HG03575 (cell line): ENCODE results near the gene GPR68.
"Not testable (repeated sequence)": the region's sequence is repeated elsewhere in the genome, so short reads cannot be mapped to it uniquely, and the experiment has no call there.

ENCODE experiments used
- ATAC-seq: cut with Tn5 transposase; IDR thresholded peaks from one replicate; pipeline ENCODE4 v1.9.1; 2021; ENCODE audit not compliant: unreplicated experiment, insufficient number of reproducible peaks, low FRiP score; ENCODE audit errors: extremely low read depth

Gene GPR68

DNA sequence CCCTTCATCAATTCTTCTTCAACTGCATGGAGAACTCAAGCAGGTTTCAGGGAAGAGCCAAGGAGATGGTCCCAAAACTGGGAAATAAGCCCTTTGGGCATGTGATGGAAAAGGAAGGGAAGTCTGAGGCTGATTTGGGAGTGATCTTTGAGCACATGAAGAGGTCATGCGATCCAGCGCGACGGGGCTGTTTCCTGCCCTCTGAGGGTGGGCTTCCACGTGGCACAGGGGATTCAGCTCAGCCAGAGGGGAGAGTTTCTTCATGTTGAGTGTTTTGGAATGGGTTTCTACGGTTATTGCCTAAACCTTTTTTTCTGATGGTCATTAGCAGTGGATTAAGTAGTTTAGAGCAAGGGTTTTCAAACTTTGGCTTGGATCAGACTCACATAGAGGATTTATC, 30.2 kb downstream of the GPR68 start:
- ATAC-seq = no peak

DNA sequence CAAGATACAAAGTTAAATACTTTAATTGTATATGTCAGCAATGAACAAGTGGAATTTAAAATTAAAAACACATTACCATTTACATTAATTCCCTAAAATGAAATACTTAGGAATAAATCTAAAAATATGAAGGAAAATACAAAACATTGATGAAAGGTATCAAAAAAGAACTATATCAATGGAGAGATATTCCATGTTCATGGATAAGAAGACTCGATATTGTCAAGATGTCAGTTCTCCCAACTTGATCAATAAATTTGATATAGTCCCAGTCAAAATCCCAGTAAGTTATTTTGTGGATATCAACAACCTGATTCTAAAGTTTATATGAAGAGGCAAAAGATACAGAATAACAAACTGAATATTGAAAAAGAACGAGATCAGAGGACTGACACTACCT, 33.5 kb downstream of the GPR68 start:
- no peak for ATAC-seq

DNA sequence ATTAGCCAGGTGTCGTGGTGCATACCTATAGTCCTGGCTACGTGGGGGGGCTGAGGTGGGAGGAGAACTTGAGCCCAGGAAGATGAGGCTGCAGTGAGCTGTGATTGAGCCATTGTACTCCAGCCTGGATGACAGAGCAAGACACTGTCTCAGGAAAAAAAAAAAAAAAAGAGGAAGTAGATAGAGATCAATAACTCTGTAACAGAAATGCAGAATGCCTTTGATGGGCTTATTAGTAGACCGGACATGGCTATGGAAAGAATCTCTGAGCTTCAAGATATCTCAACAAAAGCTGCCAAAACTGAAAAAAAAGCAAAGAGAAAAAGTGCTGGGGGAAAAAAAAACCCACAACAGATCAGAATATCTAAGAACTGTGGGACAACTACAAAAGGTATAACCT, 37.5 kb downstream of the GPR68 start:
- no peak for ATAC-seq

DNA sequence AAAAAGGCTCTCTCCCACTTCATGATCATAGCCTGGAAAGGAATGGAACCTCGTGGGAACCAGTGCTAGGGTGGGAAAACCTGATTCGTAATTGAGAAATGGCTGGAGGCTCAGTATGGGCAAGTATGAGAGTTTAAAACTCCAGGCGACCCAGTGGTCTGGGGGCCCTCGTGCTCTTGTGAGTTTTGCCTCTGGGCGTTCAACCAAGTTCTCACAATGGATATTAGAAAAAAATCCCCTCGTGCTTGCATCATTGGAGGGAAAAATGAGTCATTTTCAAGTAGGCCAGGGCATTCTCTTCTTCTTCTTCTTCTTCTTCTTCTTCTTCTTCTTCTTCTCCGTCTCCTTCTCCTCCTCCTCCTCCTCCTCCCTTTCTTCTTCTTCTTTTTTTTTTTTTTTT, 39.0 kb downstream of the GPR68 start:
- no peak for ATAC-seq

DNA sequence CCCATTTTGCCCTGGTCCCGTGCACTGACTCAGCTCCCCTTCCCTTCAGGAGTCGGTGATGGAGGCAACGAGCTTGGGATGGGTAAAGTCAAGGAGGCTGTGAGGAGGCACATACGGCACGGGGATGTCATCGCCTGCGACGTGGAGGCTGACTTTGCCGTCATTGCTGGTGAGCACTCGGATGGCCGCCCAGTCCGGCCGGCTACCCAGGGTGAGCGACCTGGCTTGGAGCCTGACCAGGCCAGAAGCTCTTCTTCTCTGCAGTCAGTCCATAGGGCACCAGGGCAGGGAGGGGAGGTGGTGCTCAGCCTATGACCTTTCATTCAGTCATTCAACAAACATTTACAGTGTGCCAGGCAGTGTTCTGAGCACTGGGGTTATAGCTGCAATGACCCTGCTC, 39.8 kb downstream of the GPR68 start:
- ATAC-seq = no peak

DNA sequence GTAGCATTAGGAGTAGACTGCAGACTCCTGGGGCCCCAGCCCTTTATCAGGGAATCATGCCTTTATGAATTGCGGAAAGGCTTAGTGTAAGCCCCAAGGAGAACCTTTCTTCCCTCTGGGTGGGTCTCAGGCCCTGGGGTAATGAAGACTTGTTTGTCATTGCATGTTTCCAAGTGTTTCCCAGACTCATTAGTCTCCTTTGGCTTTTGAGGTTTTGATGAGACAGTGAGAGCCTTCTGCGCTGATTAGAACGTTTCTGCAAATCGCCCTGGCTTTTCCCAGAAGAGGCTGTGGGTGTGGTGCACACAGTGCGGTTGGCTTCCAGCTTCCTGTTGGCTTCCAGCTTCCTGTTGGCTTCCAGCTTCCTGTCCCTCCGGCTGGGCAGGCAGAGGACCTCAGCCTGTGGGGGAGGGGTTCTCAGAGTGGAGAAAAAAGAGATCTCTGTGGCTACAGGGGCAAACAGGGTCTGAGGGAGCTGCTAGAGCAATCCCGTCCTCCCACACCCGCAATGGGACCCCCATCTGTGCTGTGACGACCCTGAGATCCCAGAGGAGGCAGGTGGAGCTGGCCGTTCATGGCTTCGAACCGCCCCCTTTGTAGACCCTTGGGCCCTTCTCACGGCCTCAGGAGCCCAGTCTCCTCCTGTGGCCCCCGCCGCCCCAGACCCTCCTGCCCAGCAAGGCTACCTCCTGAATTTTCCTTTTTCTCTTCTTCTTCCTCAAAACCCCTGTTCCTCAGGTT, 42.1 kb downstream of the GPR68 start:
- no peak for ATAC-seq

DNA sequence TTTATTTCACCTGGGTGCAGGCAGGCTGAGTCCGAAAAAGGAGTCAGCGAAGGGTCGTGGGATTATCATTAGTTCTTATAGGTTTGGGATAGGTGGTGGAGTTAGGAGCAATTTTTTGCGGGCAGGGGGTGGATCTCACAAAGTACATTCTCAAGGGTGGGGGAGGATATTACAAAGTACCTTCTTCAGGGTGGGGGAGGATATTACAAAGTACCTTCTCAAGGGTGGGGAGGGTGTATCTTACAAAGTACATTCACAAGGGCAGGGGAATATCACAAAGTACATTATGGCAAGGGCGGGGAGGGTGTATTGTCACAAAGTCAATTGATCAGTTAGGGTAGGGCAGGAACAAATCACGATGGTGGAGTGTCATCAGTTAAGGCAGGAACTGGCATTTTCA, 43.7 kb downstream of the GPR68 start:
- not testable (repeated sequence) for ATAC-seq

DNA sequence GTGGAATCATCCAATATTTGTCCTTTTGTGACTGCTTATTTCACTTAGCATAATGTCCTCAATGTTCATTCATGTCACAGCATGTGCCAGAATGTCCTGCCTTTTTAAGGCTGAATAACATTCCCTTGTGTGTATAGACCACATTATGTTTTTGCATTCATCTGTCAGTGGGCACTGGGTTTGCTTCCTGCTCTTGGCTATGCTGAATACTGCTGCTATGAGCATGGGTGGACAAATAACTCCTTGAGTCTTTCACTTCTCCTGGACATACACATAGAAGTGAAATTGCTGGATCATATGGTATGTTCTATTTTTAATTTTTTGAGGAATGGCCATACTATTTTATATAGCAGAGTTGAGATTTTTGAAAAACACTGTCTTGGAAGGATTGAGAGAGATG, 46.9 kb downstream of the GPR68 start:
- no peak for ATAC-seq

DNA sequence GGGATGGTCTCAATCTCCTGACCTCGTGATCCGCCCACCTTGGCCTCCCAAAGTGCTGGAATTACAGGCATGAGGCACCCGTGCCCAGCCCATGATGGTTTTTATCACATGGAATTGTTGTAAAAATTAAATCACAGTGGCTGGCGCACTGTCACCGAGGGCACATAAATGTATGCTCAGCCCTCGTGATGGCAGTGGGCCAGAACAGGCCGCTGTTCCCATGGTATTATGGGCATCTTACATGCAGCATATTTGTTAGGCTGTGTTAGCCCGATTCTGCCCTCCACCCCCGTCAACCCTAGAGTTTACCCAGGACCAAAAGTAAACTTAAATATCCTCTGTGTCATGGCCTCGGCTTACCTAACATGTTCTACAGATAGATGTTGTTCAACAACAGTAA, 48.6 kb downstream of the GPR68 start:
- ATAC-seq = no peak

DNA sequence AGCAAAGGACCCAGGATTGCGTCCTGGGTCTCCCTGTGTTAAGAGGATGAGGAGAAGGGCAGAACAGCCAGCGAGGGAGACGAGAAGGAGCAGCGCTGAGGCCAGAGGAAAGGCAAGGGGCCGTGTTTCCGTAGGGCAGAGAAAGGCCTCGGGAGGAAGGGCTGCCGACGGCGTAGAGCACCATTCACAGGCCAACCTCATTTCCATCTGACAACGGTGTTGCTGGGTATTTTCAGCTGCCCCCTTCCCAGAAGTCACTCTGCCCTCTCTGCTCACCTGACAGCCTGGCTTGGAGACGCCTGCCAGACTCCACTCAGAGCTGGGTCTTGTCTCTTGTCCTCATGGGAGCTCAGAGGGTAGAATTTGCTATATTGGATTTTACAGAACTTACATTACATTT, 51.4 kb downstream of the GPR68 start:
- no peak for ATAC-seq

DNA sequence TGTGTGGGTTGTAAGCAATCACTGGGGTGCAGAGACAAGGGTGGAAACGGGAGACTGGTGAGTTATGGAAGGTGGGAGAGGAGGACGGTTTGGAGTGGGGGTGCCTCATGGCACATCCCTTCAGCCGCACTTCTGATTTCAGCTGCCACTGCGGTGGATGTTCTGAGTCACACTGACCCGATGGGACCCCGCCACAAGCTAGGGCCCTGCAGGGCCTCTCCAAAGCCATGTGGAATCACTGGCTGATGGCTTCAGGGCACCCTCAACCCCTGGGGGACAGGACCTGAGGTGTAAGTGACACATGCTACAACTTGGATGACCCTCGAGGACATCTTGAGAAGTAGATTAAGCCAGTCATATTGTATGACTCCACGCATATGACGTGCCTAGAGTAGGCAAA, 53.7 kb downstream of the GPR68 start:
- no peak for ATAC-seq

DNA sequence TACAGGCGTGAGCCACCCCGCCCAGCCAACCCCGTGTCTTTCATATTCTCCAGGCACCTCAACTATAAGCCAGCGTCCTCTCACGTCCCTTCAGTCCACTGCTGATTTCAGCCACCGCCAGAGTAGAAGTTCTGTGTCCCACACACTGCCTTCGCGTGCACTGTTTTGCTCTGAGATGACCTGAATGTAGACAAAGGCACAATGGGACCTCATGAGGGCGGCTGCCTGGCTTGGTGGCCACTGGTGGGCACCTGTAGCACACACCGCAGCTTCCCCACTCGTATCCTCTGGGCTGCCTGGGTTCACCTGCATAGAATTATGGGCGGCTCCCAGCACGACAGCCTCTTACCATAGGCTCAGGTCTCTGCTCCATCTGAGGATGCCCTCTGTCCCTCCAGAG, 57.2 kb downstream of the GPR68 start:
- ATAC-seq = no peak

DNA sequence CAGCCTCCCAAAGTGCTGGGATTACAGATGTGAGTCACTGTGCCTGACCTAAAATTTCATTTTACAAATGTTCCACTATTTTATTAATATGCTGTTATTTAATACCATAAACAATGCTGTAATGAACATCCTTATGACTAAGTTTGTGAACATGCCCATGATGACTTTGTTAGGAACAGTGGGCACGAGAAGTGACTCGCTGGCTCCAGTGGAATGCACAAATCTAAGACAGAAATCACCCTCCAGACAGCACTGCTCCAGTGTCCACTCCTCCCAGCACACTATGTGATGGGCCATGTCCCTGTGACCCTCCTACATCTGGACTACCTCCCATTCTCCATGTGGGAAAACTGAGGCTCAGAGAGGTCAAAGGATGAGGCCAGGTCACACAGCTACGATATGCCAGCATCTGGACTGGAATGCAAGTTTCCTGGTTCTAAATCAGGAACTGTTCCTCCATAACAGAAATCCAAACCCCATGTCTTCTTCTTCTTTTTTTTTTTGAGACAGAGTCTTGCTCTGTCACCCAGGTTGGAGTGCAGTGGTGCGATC, 57.9 kb downstream of the GPR68 start:
- ATAC-seq = no peak

DNA sequence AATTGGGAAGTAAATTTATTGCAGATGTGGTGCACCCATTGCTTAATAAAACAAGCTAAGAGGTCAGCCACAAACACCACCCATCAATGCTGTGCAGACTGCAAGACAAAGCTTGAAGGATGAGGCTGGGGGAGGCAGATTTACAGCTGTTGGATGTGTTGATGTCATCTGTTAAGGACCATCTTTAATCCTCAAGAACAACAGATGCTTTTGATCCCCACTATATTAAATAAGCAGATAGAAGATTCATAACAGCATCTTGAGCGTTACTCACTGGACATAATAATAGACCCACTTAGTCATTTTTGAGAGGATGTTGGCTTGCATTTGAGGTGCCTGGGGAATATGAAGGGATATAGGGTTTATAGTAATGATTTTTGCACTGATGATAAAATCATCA, 58.8 kb downstream of the GPR68 start:
- no peak for ATAC-seq

DNA sequence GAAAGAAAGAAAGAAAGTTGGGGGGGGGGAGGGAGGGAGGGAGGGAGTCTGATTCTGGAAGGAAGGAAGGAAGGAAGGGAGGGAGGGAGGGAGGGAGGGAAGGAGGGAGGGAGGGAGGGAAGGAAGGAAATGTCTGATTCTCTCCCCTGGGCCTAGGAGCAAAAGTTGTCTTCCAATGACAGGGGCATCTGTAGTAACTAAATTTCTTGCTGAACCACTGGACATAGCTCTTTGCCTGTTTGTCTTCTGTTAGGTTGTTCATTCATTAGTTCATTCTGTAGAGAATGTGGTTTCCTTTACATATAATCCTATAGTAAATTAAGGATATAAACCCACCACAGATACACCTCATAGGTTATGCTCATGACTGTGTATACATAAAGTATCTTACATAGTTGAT, 59.9 kb downstream of the GPR68 start:
- ATAC-seq = no peak

DNA sequence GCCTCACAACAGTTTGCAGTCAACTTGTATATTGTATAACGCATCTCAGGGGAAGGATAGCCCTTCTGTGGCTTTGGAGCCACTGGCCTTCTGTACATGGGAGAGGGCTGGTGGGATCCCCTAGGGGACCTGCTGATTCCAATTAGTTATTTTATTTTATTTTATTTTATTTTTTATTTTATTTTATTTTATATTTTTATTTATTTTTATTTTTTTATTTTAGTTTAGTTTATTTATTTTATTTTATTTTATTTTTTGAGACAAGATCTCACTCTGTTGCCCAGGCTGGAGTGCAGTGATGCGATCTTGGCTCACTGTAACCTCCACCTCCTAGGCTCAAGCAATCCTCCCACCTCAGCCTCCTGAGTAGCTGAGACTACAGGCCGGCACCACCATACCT, 61.8 kb downstream of the GPR68 start:
- ATAC-seq = not testable (repeated sequence)
